ENCODE measurements around the gene SNX25.
A peak's percentile ranks its signal among the peaks of the same experiment; 100 is the strongest.
"Not testable (repeated sequence)": the region's sequence is repeated elsewhere in the genome, so short reads cannot be mapped to it uniquely, and the experiment has no call there.

The SNX25 gene

DNA sequence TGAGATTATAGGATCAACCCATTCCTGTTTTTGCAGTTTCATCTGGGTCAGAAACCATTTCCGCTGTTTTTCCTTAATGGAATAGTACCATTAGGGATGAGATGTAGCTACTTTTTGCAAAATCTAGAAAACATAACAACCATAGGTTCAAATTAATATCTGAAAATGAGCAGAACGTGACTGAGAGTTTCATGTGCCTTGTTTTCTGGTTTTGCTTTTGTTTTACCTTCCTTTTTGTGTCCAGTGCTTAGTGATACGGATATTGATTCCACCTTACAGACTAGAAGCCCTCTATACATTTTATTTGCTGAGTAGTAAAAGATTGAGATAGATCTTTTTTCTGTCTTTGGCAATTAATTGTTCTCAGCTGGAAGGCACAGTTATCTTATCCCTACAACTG lies 46.5 kb downstream of the SNX25 start:
- Histone ChIP-seq H3K27ac (no peak overlapping the region), H3K79me2 (ENCODE audit: insufficient read depth, low read depth) (no peaks in the 10 kb centered on the region), H3K27me3 (ENCODE audit: insufficient read depth, low read depth) (no peaks in the 10 kb centered on the region), H3K9ac (no peak overlapping the region), H3K4me2 (no peak overlapping the region), H2AFZ (ENCODE audit: low read depth) (no peak overlapping the region), H3K4me3 (IDR thresholded peaks at IDR 0.05; ENCODE audit: insufficient read depth, low read depth, low read length) (no peak overlapping the region), H4K20me1 (ENCODE audit: insufficient read depth) (no peaks in the 10 kb centered on the region), H3K4me1 (ENCODE audit: low read depth, poor library complexity, severe bottlenecking) (peaks cover 64% of the 10 kb centered on the region), H3K36me3 (ENCODE audit: insufficient read depth) (no peaks in the 10 kb centered on the region)
- TF ChIP-seq, protein P1, sequence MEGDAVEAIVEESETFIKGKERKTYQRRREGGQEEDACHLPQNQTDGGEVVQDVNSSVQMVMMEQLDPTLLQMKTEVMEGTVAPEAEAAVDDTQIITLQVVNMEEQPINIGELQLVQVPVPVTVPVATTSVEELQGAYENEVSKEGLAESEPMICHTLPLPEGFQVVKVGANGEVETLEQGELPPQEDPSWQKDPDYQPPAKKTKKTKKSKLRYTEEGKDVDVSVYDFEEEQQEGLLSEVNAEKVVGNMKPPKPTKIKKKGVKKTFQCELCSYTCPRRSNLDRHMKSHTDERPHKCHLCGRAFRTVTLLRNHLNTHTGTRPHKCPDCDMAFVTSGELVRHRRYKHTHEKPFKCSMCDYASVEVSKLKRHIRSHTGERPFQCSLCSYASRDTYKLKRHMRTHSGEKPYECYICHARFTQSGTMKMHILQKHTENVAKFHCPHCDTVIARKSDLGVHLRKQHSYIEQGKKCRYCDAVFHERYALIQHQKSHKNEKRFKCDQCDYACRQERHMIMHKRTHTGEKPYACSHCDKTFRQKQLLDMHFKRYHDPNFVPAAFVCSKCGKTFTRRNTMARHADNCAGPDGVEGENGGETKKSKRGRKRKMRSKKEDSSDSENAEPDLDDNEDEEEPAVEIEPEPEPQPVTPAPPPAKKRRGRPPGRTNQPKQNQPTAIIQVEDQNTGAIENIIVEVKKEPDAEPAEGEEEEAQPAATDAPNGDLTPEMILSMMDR (conservative IDR thresholded peaks at IDR 0.05; ENCODE audit: low read depth, low read length) = no peak

DNA sequence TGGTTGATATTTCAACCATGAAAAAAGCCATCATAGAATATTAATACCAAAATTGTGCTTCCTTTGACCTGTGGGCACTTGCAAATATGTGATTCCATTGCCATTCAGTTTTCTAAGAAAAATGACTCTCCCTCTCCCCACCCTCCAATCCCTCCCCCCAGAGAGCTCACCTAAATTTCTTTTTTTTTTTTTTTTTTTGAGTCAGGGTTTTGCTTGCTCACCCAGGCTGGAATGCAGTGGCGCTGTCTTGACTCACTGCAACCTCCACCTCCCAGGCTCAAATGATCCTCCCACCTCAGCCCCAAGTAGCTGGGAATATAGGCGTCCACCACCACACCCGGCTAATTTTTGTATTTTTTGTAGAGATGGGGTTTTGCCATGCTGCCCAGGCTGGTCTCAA lies 47.0 kb downstream of the SNX25 start:
- Histone ChIP-seq H3K27me3 (ENCODE audit: insufficient read depth, low read depth) (no peaks in the 10 kb centered on the region), H2AFZ (ENCODE audit: low read depth) (no peak overlapping the region), H3K36me3 (ENCODE audit: insufficient read depth) (no peaks in the 10 kb centered on the region), H3K4me2 (no peak overlapping the region), H3K27ac (no peak overlapping the region), H3K9ac (no peak overlapping the region), H3K79me2 (ENCODE audit: insufficient read depth, low read depth) (no peaks in the 10 kb centered on the region), H3K4me1 (ENCODE audit: low read depth, poor library complexity, severe bottlenecking) (peaks cover 63% of the 10 kb centered on the region), H3K4me3 (IDR thresholded peaks at IDR 0.05; ENCODE audit: insufficient read depth, low read depth, low read length) (no peak overlapping the region), H4K20me1 (ENCODE audit: insufficient read depth) (no peaks in the 10 kb centered on the region)
- TF ChIP-seq, protein P1 (conservative IDR thresholded peaks at IDR 0.05; ENCODE audit: low read depth, low read length) = no peak

DNA sequence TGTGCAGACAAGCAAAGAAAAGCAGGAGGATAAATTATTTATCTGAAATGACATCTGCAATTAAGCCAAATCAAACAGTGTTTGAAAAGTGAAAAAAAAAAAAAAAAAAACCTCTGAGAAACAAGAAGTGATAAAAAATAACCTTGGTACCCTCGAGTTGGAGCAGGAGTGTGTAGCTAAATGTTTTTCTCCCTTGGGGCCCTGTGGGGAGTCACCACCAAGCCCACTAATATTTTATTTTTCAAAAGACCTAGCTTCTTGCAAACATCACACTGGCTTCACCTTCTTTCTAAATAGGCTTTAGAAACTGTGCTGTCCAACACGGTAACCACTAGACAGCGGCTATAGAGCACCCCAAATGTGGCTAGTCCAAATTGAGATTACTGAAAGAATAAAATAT lies 47.7 kb downstream of the SNX25 start:
- Histone ChIP-seq H2AFZ (ENCODE audit: low read depth) (no peak overlapping the region), H3K27me3 (ENCODE audit: insufficient read depth, low read depth) (no peaks in the 10 kb centered on the region), H3K79me2 (ENCODE audit: insufficient read depth, low read depth) (no peaks in the 10 kb centered on the region), H3K36me3 (ENCODE audit: insufficient read depth) (no peaks in the 10 kb centered on the region), H3K27ac (no peak overlapping the region), H3K4me1 (ENCODE audit: low read depth, poor library complexity, severe bottlenecking) (peaks cover 63% of the 10 kb centered on the region), H4K20me1 (ENCODE audit: insufficient read depth) (no peaks in the 10 kb centered on the region), H3K9ac (no peak overlapping the region), H3K4me2 (no peak overlapping the region), H3K4me3 (IDR thresholded peaks at IDR 0.05; ENCODE audit: insufficient read depth, low read depth, low read length) (no peak overlapping the region)
- TF ChIP-seq, protein P1 (conservative IDR thresholded peaks at IDR 0.05; ENCODE audit: low read depth, low read length) = no peak

DNA sequence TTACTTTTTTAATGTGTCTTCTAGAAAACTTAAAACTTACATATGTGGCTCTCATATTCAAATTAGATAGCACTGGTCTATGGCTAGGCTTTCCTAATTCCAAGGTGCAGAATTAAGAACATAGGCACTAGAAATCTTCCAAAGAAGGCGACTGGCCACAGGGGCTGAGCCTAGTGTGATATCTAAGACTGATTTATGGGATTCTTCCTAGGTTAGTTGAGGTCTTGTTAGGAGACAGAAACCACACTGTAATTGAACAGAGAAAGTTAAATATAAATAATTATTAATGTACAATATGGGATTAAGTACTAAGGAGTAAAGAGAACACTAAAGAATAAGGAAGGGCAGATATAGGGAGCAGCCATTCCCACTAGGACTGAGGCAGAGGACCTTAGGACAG lies 48.3 kb downstream of the SNX25 start:
- H3K36me3 ChIP-seq (ENCODE audit: insufficient read depth) = no peaks in the 10 kb centered on the region
- H2AFZ ChIP-seq (ENCODE audit: low read depth) = no peak overlapping the region
- H3K4me2 ChIP-seq = no peak overlapping the region
- no peaks in the 10 kb centered on the region for H3K27me3 ChIP-seq (ENCODE audit: insufficient read depth, low read depth)
- peaks cover 67% of the 10 kb centered on the region for H3K4me1 ChIP-seq (ENCODE audit: low read depth, poor library complexity, severe bottlenecking)
- no peaks in the 10 kb centered on the region for H4K20me1 ChIP-seq (ENCODE audit: insufficient read depth)
- no peak overlapping the region for H3K4me3 ChIP-seq (IDR thresholded peaks at IDR 0.05; ENCODE audit: insufficient read depth, low read depth, low read length)
- no peak overlapping the region for H3K9ac ChIP-seq
- H3K27ac ChIP-seq = no peak overlapping the region
- H3K79me2 ChIP-seq (ENCODE audit: insufficient read depth, low read depth) = no peaks in the 10 kb centered on the region
- TF ChIP-seq, protein P1 (conservative IDR thresholded peaks at IDR 0.05; ENCODE audit: low read depth, low read length) = no peak

DNA sequence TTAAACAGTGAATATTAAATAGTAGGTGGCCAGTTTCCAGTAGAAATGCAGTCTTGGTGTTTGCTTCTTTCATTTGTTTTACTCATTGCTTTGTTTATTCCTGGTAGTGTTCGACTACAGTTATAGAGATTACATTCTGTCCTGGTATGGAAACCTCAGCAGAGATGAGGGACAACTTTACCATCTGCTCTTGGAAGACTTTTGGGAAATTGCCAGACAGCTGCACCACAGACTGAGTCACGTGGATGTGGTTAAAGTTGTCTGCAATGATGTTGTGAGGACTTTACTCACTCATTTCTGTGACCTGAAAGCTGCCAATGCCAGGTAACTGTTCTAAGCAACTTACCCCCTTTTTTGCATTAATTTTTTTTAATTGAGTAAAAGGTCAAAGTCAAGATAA lies 49.3 kb downstream of the SNX25 start:
- peaks cover 77% of the 10 kb centered on the region for H3K4me1 ChIP-seq (ENCODE audit: low read depth, poor library complexity, severe bottlenecking)
- H3K79me2 ChIP-seq (ENCODE audit: insufficient read depth, low read depth); H3K27me3 ChIP-seq (ENCODE audit: insufficient read depth, low read depth); H3K36me3 ChIP-seq (ENCODE audit: insufficient read depth); H3K4me3 ChIP-seq (IDR thresholded peaks at IDR 0.05; ENCODE audit: insufficient read depth, low read depth, low read length); H3K9ac ChIP-seq; H2AFZ ChIP-seq (ENCODE audit: low read depth); H4K20me1 ChIP-seq (ENCODE audit: insufficient read depth): not testable (repeated sequence)
- peak overlapping the region; percentile 50 for H3K4me2 ChIP-seq
- H3K27ac ChIP-seq = peak overlapping the region; percentile 4; the same call in 1 of the 2 replicates

Data from KMS-11 (cell line).